ENCODE results near the gene CD6.

DNA sequence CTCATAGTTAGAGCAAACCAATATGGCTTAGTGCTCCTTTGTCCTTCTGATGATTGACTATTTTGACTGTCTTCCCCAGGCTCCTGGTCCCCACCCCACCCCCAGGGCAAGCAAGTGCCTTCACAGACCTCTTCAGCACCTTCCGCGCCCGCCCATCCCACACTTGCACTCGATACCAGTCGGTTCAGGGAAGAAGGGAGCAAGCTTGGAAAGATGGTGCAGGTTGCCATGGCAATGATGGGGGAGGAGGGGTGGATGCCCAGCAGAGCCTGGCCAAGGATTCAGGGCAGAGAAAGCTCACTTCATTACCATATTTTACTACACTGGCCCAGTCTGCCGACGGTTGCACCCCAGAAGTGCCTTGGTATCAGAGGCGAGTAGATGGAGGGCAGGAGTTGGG, 45.0 kb upstream of the CD6 start:
- TF ChIP-seq, protein P1, sequence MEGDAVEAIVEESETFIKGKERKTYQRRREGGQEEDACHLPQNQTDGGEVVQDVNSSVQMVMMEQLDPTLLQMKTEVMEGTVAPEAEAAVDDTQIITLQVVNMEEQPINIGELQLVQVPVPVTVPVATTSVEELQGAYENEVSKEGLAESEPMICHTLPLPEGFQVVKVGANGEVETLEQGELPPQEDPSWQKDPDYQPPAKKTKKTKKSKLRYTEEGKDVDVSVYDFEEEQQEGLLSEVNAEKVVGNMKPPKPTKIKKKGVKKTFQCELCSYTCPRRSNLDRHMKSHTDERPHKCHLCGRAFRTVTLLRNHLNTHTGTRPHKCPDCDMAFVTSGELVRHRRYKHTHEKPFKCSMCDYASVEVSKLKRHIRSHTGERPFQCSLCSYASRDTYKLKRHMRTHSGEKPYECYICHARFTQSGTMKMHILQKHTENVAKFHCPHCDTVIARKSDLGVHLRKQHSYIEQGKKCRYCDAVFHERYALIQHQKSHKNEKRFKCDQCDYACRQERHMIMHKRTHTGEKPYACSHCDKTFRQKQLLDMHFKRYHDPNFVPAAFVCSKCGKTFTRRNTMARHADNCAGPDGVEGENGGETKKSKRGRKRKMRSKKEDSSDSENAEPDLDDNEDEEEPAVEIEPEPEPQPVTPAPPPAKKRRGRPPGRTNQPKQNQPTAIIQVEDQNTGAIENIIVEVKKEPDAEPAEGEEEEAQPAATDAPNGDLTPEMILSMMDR (IDR thresholded peaks at IDR 0.05) = no peak
- TF ChIP-seq POLR2A (IDR thresholded peaks at IDR 0.05) = no peak
